NB4 (cell line): Measurements from ENCODE around the gene PPP1R12B.
"Not testable (repeated sequence)": the region's sequence is repeated elsewhere in the genome, so short reads cannot be mapped to it uniquely, and the experiment has no call there.

ENCODE experiments used
- POLR2A ChIP-seq: IDR thresholded peaks from 2 replicates; pipeline ENCODE4 v1.6.1; 2011; ENCODE audit warnings: mild to moderate bottlenecking; ENCODE audit not compliant: insufficient read length; ENCODE audit errors: extremely low read depth
- TF ChIP-seq, protein P1 (sequence below): IDR thresholded peaks from one replicate; pipeline ENCODE4 v1.5.1; 2012; ENCODE audit warnings: low read depth, low read length

DNA sequence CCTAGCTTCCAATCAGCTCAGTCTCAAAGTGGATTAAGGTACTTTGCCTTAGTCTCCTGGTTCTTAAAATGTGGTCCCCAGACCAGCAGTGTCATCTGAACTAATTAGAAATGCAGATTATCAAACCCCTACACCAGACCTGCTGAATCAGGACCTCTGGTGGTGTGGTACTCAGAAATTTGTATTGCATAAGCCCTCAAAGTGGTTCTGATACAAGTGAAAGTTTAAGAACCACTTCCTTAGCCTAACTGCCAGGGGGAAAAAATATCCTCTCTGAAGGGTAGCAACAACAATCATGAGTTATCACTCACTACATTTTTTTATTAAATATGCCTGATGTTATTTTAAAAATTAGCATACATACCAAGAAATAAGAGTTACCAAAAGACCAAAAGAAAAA lies 131.2 kb downstream of the PPP1R12B start:
- not testable (repeated sequence) for TF ChIP-seq POLR2A
- TF ChIP-seq, protein P1, sequence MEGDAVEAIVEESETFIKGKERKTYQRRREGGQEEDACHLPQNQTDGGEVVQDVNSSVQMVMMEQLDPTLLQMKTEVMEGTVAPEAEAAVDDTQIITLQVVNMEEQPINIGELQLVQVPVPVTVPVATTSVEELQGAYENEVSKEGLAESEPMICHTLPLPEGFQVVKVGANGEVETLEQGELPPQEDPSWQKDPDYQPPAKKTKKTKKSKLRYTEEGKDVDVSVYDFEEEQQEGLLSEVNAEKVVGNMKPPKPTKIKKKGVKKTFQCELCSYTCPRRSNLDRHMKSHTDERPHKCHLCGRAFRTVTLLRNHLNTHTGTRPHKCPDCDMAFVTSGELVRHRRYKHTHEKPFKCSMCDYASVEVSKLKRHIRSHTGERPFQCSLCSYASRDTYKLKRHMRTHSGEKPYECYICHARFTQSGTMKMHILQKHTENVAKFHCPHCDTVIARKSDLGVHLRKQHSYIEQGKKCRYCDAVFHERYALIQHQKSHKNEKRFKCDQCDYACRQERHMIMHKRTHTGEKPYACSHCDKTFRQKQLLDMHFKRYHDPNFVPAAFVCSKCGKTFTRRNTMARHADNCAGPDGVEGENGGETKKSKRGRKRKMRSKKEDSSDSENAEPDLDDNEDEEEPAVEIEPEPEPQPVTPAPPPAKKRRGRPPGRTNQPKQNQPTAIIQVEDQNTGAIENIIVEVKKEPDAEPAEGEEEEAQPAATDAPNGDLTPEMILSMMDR, result not testable (repeated sequence)
